GM21528 (cell line): ENCODE results near the gene LSM4.
A peak's percentile ranks its signal among the peaks of the same experiment; 100 is the strongest.
"Not testable (repeated sequence)": the region's sequence is repeated elsewhere in the genome, so short reads cannot be mapped to it uniquely, and the experiment has no call there.

Experiments
- ATAC-seq: cut with Tn5 transposase; IDR thresholded peaks from one replicate; pipeline ENCODE4 v1.9.1; 2021; ENCODE audit warnings: mild to moderate bottlenecking, moderate library complexity; ENCODE audit not compliant: unreplicated experiment, low FRiP score

Gene LSM4

GRCh38 chr19:18322759-18323460, at the start of gene LSM4:
Gene LSM4 (minus strand): TSS chr19:18323076. CDS start chr19:18323020, 56 bp downstream.
- peak; percentile 88 for ATAC-seq

- ATAC-seq = no peak
These were observed 45.8 kb upstream of the LSM4 start for GRCh38 chr19:18368504-18369222.

DNA sequence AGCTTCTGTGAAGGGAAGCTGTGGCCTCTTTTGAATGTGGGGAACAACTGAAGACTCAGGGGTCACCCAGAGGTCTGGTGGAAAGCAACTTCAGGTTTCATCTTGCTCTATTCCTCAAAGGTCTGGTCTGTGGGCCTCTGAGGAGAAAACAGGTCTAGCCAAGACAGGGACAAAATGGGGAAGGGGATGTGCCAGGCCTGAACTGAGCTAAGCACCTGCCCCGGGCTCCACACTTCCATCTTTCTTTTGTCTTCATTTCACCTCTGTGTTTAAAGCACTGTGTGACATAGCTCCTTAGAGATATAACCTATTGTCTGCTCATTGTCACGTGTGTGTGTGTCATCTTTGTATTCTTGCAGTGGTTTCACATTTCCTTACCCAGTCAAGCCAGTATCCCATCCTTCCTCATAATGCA, 43.2 kb upstream of the LSM4 start:
- ATAC-seq = no peak

DNA sequence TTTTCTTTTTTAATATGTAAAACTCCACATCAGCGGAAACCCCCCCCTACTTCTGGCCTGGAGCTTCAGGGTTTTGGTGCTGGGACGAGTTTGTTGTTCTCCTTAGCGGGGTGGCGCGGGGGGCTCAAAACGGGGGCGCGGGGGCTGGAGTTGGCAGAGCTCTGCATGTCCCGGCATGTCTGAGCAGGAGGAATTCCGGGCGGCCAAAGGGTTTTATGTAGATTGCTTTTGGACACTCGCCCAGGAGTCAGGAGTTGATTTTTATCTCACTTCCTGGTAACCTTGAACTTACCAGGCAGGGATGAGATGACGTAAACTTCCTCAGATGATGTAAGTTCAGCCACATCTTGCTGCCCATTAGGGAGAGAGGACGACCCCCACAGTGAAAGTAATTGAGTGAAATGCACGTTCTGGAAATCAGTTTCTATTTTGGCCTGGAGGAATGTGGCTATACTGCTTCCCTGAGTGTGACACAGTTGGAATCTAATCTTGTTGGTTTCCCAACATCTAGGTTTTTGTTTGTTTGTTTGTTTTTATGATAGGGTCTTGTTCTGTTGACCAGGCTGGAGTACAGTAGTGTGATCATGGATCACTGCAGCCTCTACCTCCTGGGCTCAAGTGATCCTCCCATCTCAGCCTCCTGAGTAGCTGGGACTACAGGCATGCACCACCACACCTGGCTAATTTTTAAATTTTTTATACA, 42.1 kb upstream of the LSM4 start:
- no peak for ATAC-seq

DNA sequence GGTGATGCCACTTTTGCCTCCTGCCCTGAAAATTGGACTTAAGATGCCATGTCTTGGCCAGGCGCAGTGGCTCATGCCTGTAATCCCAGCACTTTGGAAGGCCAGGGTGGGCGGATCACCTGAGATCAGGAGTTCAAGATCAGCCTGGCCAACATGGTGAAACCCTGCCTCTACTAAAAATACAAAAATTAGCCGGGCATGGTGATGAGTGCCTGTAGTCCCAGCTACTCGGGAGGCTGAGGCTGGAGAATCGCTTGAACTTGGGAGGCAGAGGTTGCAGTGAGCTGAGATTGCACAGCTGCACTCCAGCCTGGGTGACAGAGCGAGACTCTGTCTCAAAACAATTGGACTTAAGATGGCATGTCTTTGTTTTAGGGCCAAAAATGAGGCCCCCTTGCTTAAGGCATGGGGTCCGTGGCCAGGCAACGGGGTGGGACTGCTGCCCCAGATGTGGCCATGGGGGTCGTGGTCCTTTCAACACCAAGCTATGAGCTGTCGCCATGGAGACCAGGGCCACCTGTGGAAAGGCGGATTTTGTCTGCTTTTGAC, 41.5 kb upstream of the LSM4 start:
- ATAC-seq = not testable (repeated sequence)

DNA sequence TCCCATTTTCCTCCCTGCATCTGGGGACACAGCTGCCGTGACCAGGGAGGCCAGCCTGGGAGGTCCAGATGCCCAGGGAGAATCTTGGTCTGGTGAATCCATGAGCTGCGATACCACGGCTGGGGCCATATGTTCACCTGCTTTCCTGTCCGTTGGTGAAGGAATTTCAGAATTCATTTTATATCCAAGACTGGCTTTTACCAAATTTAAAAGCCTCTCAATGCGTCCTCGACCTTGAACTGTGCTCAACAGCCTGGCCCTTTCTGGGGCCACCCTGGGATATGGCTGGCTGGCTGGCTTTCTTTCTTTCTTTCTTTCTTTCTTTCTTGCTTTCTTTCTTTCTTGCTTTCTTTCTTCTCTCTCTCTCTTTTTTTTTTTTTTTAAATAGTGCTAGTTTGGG, 40.9 kb upstream of the LSM4 start:
- no peak for ATAC-seq

GRCh38 chr19:18362934-18363542, 40.2 kb upstream of the LSM4 start:
- ATAC-seq = no peak

DNA sequence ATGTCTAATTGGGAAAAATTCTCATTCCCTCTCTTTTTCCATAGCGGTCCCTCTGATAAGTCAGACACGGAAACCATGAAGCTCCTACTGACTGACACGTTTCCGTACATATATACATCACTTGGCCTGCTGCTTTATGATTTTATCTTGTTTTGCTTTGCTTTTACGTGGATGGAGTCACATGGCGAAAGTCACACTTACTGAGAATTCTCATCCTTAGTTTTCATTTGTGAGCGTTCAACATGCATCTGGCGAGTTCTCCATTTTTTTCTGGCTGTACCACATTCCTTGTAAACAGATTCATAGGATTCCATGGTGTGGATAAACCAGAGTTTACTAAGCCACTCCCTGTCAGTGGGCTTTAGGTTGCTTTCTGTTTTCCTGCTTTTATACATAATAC, 38.8 kb upstream of the LSM4 start:
- no peak for ATAC-seq

DNA sequence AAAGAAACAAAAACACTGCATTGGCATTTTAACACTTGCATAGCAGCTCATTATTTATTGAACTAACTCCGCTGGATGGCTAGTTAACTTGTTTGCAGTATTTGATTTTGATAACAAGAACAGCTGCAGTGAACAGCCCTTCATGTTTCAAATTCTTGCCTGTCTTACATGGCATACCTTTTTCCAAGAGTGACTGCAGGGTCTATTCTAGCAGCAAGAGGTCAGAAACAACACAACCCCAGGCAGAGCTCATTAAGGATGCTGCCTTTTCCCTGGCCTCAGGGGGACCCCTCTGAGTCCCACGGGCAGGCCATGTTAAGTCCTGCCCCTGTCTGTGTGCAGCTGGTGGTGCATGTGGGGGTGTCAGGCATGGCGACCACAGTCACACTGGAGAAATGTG, 34.2 kb upstream of the LSM4 start:
- ATAC-seq = no peak

- ATAC-seq = not testable (repeated sequence)
These were observed 31.9 kb upstream of the LSM4 start for GRCh38 chr19:18354743-18355142.

DNA sequence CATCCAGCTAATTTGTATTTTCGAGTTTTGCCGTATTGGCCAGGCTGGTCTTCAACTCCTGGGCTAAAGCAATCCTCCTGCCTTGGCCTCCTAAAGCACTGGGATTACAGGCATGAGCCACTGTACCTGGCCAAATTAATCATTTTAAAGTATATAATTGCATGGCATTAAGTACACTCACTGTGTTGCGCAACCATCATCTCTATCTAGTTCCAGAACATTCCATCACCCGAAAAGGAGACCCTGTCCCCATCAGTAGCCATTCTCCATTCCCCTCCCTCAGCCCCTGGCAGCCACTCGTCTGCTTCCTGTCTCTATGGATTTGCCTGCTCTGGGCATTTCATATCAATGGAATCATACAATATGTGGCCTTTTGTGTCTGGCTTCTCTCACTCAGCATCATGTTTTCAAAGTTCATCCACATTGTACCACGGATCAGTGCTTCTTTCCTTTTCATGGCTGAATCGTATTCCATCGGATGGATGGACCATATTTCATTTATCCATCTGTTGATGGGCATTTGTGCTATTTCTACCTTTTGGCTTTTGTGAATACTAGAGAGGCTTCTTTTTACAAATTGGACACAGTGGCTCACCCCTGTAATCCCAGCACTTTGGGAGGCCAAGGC, 30.6 kb upstream of the LSM4 start:
- ATAC-seq = no peak

GRCh38 chr19:18351544-18351943, 28.7 kb upstream of the LSM4 start:
- ATAC-seq = no peak

GRCh38 chr19:18350490-18350889, 27.6 kb upstream of the LSM4 start:
- no peak for ATAC-seq

- no peak for ATAC-seq
These were observed 26.8 kb upstream of the LSM4 start for GRCh38 chr19:18349524-18350128.

DNA sequence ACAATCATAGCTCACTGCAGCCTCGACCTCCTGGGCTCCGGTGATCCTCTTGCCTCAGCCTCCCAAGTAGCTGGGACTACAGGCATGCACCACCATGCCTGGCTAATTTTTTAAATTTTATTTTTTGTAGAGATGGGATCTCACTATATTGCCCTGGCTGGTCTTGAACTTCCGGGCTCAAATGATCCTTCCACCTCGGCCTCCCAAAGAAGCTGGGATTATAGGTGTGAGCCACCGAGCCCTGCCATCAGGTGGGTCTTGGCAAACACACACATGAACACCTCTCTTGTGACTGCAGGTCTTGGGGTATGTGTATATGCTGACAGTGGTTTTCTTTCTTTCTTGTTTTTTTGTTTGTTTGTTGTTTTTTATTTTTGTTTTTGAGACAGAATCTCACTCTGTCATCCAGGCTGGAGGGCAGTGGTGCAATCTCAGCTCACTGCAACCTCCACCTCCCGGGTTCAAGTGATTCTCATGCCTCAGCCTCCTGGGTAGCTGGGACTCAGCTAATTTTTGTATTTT, 26.0 kb upstream of the LSM4 start:
- not testable (repeated sequence) for ATAC-seq

GRCh38 chr19:18348171-18348570, 25.3 kb upstream of the LSM4 start:
- no peak for ATAC-seq

DNA sequence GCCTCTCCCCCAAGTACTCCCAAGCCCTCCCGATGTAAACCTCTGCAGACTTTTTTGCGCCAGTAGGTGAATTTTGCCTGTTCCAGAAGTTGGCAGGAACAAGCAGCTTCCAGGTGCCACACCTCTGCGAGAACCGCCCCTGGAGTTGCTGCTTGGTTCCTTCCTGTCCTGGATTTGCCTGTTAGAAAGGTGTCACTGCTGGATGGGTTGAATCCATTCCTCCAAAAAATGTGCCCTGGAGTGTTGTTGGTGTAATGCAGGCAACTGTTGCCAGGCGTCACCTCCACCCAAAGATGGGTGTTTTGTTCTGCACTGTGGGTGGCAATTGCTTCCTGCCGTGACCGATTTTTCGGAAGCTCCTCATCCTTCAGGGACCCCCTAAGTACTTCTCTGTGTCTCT, 23.2 kb upstream of the LSM4 start:
- ATAC-seq = no peak

DNA sequence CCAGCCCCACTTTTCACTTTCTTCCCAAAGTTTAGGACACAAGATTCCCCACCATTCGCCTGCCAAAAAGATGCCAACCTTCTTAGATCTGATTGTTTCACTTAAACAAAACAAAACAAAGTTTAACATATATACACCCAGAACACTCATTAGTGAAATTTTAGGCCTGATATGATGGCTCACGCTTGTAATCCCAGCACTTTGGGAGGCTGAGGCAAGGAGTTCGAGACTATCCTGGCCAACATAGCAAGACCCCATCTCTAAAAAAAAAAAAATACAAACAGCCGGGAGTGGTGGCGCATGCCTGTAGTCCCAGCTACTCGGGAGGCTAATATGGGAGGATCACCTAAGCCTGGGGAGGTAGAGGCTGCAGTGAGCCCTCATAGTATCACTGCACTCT, 22.4 kb upstream of the LSM4 start:
- ATAC-seq = no peak

DNA sequence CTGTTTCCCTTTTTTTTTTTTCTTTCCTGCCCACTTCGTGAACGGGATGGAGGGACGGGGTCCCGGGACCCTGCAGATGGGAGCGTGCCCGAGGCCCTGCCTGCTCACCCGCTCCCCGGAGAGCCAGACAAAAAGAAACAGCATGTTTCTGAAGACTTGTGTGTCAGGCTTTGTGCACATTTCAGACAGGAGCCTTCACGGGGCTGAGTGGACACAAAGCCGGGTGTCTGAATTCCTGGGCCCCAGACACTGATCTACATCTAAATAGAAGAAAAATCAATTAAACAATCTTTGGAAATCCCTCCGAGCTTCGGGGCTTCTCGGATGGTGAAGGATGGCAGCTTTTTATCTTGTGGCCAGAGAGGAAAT, 21.7 kb upstream of the LSM4 start:
- ATAC-seq = no peak
